Chondrocyte (in vitro differentiated cells): Measurements from ENCODE around the gene ATP2B2. TPM values are rescaled to one million over a fixed set of nuclear protein-coding genes. Genes with fewer than 3 reads are reported as not detected.

ENCODE experiments used
- DNase-seq: peaks from one replicate; pipeline ENCODE4 v3.0.0; 2021; ENCODE audit warnings: mixed read lengths, low spot score
- H3K27ac Mint-ChIP-seq: one replicate; pipeline ENCODE4 v1.8.0; 2021; ENCODE audit warnings: mild to moderate bottlenecking, moderate library complexity, mixed read lengths; ENCODE audit not compliant: unreplicated experiment
- H3K27me3 Mint-ChIP-seq: 2 replicates; pipeline ENCODE4 v1.8.0; 2021; ENCODE audit warnings: low read depth, mixed read lengths
- H3K36me3 Mint-ChIP-seq: 2 replicates; pipeline ENCODE4 v1.8.0; 2021; ENCODE audit warnings: low read depth, mixed read lengths
- H3K4me1 Mint-ChIP-seq: 2 replicates; pipeline ENCODE4 v1.8.0; 2021; ENCODE audit warnings: low read depth, mild to moderate bottlenecking, mixed read lengths
- H3K4me3 Mint-ChIP-seq: one replicate; pipeline ENCODE4 v1.8.0; 2021; ENCODE audit warnings: mild to moderate bottlenecking, moderate library complexity, mixed read lengths; ENCODE audit not compliant: unreplicated experiment
- H3K9me3 Mint-ChIP-seq: 2 replicates; pipeline ENCODE4 v1.8.0; 2021; ENCODE audit warnings: low read depth, mixed read lengths
- total RNA-seq: library from RNA; stranded (reverse); gene quantifications from 3 replicates; pipeline ENCODE4 v1.2.1, GENCODE V29; 2021
- TF ChIP-seq, protein P1 (sequence below): fragments of 200-600 bp; sonication (generic); IDR thresholded peaks from 2 replicates; pipeline ENCODE4 v1.5.0; 2021; ENCODE audit warnings: antibody characterized with exemption, mild to moderate bottlenecking, moderate library complexity

Gene ATP2B2
- total RNA-seq, 1 donor from 2014 or later = 0.25 TPM

GRCh38 chr3:10519236-10519635 lies 13.8 kb upstream of the ATP2B2 start:
- DNase-seq = peak; percentile 43
- Mint-ChIP-seq H3K36me3 (no peaks in the 10 kb centered on the region), H3K9me3 (no peaks in the 10 kb centered on the region), H3K27ac (peak overlapping the region; percentile 94), H3K27me3 (peaks cover 28% of the 10 kb centered on the region), H3K4me1 (peaks cover 24% of the 10 kb centered on the region), H3K4me3 (no peak overlapping the region)
- TF ChIP-seq, protein P1, sequence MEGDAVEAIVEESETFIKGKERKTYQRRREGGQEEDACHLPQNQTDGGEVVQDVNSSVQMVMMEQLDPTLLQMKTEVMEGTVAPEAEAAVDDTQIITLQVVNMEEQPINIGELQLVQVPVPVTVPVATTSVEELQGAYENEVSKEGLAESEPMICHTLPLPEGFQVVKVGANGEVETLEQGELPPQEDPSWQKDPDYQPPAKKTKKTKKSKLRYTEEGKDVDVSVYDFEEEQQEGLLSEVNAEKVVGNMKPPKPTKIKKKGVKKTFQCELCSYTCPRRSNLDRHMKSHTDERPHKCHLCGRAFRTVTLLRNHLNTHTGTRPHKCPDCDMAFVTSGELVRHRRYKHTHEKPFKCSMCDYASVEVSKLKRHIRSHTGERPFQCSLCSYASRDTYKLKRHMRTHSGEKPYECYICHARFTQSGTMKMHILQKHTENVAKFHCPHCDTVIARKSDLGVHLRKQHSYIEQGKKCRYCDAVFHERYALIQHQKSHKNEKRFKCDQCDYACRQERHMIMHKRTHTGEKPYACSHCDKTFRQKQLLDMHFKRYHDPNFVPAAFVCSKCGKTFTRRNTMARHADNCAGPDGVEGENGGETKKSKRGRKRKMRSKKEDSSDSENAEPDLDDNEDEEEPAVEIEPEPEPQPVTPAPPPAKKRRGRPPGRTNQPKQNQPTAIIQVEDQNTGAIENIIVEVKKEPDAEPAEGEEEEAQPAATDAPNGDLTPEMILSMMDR = no peak

GRCh38 chr3:10518506-10519150 lies 13.2 kb upstream of the ATP2B2 start:
- TF ChIP-seq, protein P1 = no peak
- peaks cover 22% of the 10 kb centered on the region for H3K27me3 Mint-ChIP-seq
- H3K36me3 Mint-ChIP-seq = no peaks in the 10 kb centered on the region
- H3K27ac Mint-ChIP-seq = peak overlapping the region; percentile 94
- no peak overlapping the region for H3K4me3 Mint-ChIP-seq
- H3K4me1 Mint-ChIP-seq = peaks cover 24% of the 10 kb centered on the region
- H3K9me3 Mint-ChIP-seq = no peaks in the 10 kb centered on the region
- DNase-seq = peak; percentile 84

GRCh38 chr3:10517627-10518026 lies 12.2 kb upstream of the ATP2B2 start:
- TF ChIP-seq, protein P1 = no peak
- H3K36me3 Mint-ChIP-seq = no peaks in the 10 kb centered on the region
- no peak overlapping the region for H3K27ac Mint-ChIP-seq
- H3K4me3 Mint-ChIP-seq = no peak overlapping the region
- no peaks in the 10 kb centered on the region for H3K9me3 Mint-ChIP-seq
- peaks cover 24% of the 10 kb centered on the region for H3K4me1 Mint-ChIP-seq
- H3K27me3 Mint-ChIP-seq = peaks cover 14% of the 10 kb centered on the region
- peak; percentile 59 for DNase-seq

DNA sequence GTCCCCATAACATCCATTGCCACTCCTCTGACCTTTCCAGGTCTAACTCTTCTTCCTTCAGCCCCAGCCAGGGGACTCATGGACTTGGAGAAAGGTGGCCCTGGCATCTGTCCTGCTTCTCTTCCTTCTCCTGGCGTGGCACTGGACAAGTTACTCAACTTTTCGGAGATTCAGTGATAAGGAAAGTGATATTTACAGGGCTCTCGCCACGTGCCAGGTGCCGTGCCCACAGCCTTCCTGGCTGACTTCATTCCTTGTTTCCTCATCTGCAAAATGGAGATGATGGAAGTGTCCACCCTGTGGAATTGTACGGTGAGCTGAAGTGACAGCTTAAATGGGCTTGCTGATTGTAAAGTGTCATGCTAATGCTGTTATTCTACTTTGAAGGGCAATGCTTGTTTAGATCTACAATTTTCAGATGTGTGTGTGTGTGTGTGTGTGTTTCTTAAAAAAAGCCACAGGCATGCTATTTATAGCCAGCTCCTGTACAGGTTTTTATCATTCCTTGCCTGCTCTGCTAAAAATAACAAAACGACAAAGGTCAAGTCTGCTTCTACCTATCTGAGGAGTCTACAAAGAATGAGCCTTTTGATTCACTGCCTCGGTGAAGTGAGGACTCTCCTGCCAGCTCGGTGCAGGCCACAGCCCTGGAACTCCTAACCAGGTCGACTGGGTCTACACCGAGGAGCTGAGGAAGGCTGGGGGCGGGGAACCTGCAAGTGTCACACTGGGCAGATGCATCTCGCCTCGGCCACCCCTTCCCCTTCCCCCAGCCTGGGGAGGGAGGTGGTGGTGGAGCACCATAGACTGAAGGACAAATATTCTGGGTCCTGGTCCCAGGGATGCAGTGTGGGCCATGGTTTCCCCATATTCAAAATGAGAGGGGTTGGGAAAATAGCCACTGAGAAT lies 11.4 kb upstream of the ATP2B2 start:
- TF ChIP-seq, protein P1 = no peak
- peak; percentile 79 for DNase-seq
- Mint-ChIP-seq H3K27ac (no peak overlapping the region), H3K9me3 (no peaks in the 10 kb centered on the region), H3K27me3 (peaks cover 13% of the 10 kb centered on the region), H3K4me1 (peaks cover 24% of the 10 kb centered on the region), H3K36me3 (no peaks in the 10 kb centered on the region), H3K4me3 (no peak overlapping the region)

DNA sequence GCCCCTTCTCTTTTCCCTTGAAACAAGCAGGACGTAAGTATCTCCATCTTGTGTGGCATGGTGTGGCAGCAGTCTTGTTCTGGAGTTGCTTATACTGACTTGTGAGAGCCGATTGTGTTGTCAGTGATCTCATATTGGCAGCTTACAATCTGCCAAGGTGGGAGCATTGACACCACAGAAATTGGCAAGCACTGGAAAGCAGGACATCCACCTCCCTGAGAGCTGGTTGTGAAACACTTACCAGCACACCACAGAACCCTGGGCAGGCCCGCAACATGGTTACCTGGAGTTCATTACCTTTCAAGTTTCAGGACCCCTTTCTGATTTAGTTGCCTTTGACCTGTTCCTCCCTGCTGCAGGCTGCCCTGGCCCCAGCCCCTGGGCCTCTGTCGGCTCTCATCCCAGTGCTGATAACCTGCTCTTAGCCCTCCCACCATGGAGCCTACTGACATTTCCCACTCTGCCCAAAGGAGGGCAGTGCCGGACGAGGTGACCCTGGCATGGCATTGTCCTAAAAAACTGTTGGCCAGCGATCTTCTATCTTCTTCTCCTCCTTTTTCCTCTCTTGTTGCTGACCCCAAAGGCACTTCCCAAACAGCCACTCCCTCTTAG lies 10.6 kb upstream of the ATP2B2 start:
- TF ChIP-seq, protein P1 = no peak
- peaks cover 9% of the 10 kb centered on the region for H3K27me3 Mint-ChIP-seq
- no peaks in the 10 kb centered on the region for H3K9me3 Mint-ChIP-seq
- H3K36me3 Mint-ChIP-seq = no peaks in the 10 kb centered on the region
- DNase-seq = peak; percentile 44
- H3K27ac Mint-ChIP-seq = no peak overlapping the region
- no peak overlapping the region for H3K4me3 Mint-ChIP-seq
- peaks cover 24% of the 10 kb centered on the region for H3K4me1 Mint-ChIP-seq
